HCT116 (cell line): ENCODE measurements around the gene OBSCN. TPM values are rescaled to one million over a fixed set of nuclear protein-coding genes. Genes with fewer than 3 reads are reported as not detected.

Source experiments
- ATAC-seq: fragments of 200-7000 bp; cut with Tn5 transposase; 2 replicates; pipeline ENCODE4 v1.9.1; 2020; ENCODE audit warnings: mild to moderate bottlenecking, moderate library complexity
- BruUV-seq: library from RNA; stranded (reverse); fragments of 400-500 nt; replicated peaks from 2 replicates; lab custom pipeline; 2021; lab: Mats Ljungman, UMichigan
- CTCF ChIA-PET: fragments of 300-600 bp; sonication (Branson Sonifier 250); formaldehyde crosslinking; loops from one replicate; lab custom pipeline; 2021; ENCODE audit warnings: antibody characterized with exemption; lab: Charles Lee
- POLR2A ChIA-PET: fragments of 300-600, 350-600 bp; sonication (Branson Sonifier 250); formaldehyde crosslinking; loops from one replicate; lab custom pipeline; 2021; ENCODE audit warnings: antibody characterized with exemption; lab: Charles Lee
- RAD21 ChIA-PET, 2 experiments: fragments of 300-600 bp; sonication (Branson Sonifier 250); formaldehyde crosslinking; loops; one replicate each; lab custom pipeline; 2023; ENCODE audit warnings: low total read pairs in 2 of 2; ENCODE audit not compliant: uncharacterized antibody in 2 of 2, unreplicated experiment in 2 of 2, low non-redundant PET in 1 of 2; lab: Charles Lee
- DNase-seq: peaks from one replicate; pipeline ENCODE4 v3.0.0-alpha.2; 2010; ENCODE audit warnings: low read depth, low spot score
- H2AFZ ChIP-seq: fragments of 200-600 bp; shearing (Covaris generic), sonication (generic); 2 replicates; pipeline ENCODE4 v1.6.1; 2017; ENCODE audit warnings: low read depth, mixed run types, mixed read lengths, antibody characterized with exemption, low read length; ENCODE audit not compliant: poor library complexity, severe bottlenecking
- H3K27ac ChIP-seq: 2 replicates; pipeline ENCODE4 v1.5.1; 2012; ENCODE audit warnings: low read depth, low read length
- H3K27me3 ChIP-seq: fragments of 200-600 bp; sonication (generic); 2 replicates; pipeline ENCODE4 v1.6.1; 2016; ENCODE audit warnings: mixed run types, low read length, mixed read lengths; ENCODE audit not compliant: insufficient read depth
- H3K36me3 ChIP-seq, 2 experiments: fragments of 200-500 bp in 1 of 2; fragments of 200-600 bp in 1 of 2; sonication (Bioruptor generic) in 1 of 2; sonication (generic) in 1 of 2; 2 replicates each; pipeline versions ENCODE4 v1.5.1 to v1.6.1; 2014 to 2016; ENCODE audit warnings: low read length in 2 of 2, inconsistent platforms in 1 of 2, mixed read lengths in 1 of 2, mixed run types in 1 of 2; ENCODE audit not compliant: insufficient read depth in 2 of 2, control insufficient read depth in 1 of 2
- H3K4me1 ChIP-seq, 2 experiments: fragments of 200-600 bp in 1 of 2; sonication (generic) in 1 of 2; 2 replicates each; pipeline versions ENCODE4 v1.5.1 to v1.6.1; 2012 to 2017; ENCODE audit warnings: low read length in 2 of 2, inconsistent platforms in 1 of 2, mild to moderate bottlenecking in 1 of 2, mixed read lengths in 1 of 2, mixed run types in 1 of 2, moderate library complexity in 1 of 2; ENCODE audit not compliant: insufficient read depth in 2 of 2, control insufficient read depth in 1 of 2
- H3K4me2 ChIP-seq: fragments of 200-600 bp; sonication (generic); 2 replicates; pipeline ENCODE4 v1.6.1; 2017; ENCODE audit warnings: mixed run types, low read length, mixed read lengths
- H3K4me3 ChIP-seq, 2 experiments: fragments of 200-600 bp in 1 of 2; sonication (generic) in 1 of 2; replicated peaks in 1 of 2; 2 replicates each; pipeline ENCODE4 v1.5.1; 2011 to 2016; ENCODE audit warnings: low read length in 2 of 2, control low read depth in 1 of 2, low read depth in 1 of 2, mild to moderate bottlenecking in 1 of 2, mixed read lengths in 1 of 2, mixed run types in 1 of 2
- H3K79me2 ChIP-seq: fragments of 200-600 bp; sonication (generic); 2 replicates; pipeline ENCODE4 v1.6.1; 2017; ENCODE audit warnings: mild to moderate bottlenecking, mixed run types, low read length, moderate library complexity, mixed read lengths; ENCODE audit not compliant: insufficient read depth
- H3K9ac ChIP-seq: fragments of 200-600 bp; sonication (generic); 2 replicates; pipeline ENCODE4 v1.6.1; 2016; ENCODE audit warnings: low read length, mixed read lengths
- H3K9me2 ChIP-seq: fragments of 200-600 bp; sonication (generic), shearing (Covaris generic); 2 replicates; pipeline ENCODE4 v1.6.1; 2017; ENCODE audit warnings: mixed run types, mild to moderate bottlenecking, moderate library complexity; ENCODE audit not compliant: insufficient read depth
- H3K9me3 ChIP-seq, 2 experiments: fragments of 200-500 bp in 1 of 2; fragments of 200-600 bp in 1 of 2; sonication (Bioruptor generic) in 1 of 2; sonication (generic) in 1 of 2; 2 replicates each; pipeline ENCODE4 v1.6.1; 2014 to 2017; ENCODE audit warnings: low read length in 2 of 2, mixed read lengths in 2 of 2, inconsistent platforms in 1 of 2, low read depth in 1 of 2, mild to moderate bottlenecking in 1 of 2, mixed run types in 1 of 2, moderate library complexity in 1 of 2; ENCODE audit not compliant: control insufficient read depth in 1 of 2, insufficient read depth in 1 of 2
- H4K20me1 ChIP-seq: fragments of 200-600 bp; sonication (generic), shearing (Covaris generic); 2 replicates; pipeline ENCODE4 v1.6.1; 2017; ENCODE audit warnings: mixed run types, mild to moderate bottlenecking, moderate library complexity; ENCODE audit not compliant: insufficient read depth
- POLR2AphosphoS5 ChIP-seq: IDR thresholded peaks from 2 replicates; pipeline ENCODE4 v1.6.1; 2011; ENCODE audit warnings: mild to moderate bottlenecking, low read depth, low read length, moderate library complexity
- REST ChIP-seq: IDR thresholded peaks from 2 replicates; pipeline ENCODE4 v1.6.1; 2012; ENCODE audit warnings: low read depth
- SP1 ChIP-seq: IDR thresholded peaks from 2 replicates; pipeline ENCODE4 v1.6.1; 2012; ENCODE audit warnings: low read depth
- TCF7L2 ChIP-seq: IDR thresholded peaks from 2 replicates; pipeline ENCODE4 v1.7.0; 2011; ENCODE audit warnings: borderline replicate concordance, inconsistent platforms; ENCODE audit not compliant: insufficient read depth, insufficient read length; ENCODE audit errors: extremely low read depth
- YY1 ChIP-seq: IDR thresholded peaks from 2 replicates; pipeline ENCODE4 v1.6.1; 2011; ENCODE audit warnings: low read length, low read depth, moderate library complexity, mild to moderate bottlenecking; ENCODE audit not compliant: insufficient replicate concordance; ENCODE audit errors: extremely low read depth
- ZFX ChIP-seq: fragments of 450-650 bp; IDR thresholded peaks from 2 replicates; pipeline ENCODE4 v1.6.1; 2017
- ZNF274 ChIP-seq: fragments of 200-500 bp; sonication (Bioruptor generic); IDR thresholded peaks from 2 replicates; pipeline ENCODE4 v1.6.1; 2014; ENCODE audit warnings: mild to moderate bottlenecking, low read depth, low read length, inconsistent platforms
- intact Hi-C: fragments of 100-400 bp; cut with micrococcal nuclease; formaldehyde crosslinking; loops from 2 replicates; pipeline ENCODE4 v1.10.0; 2022
- total RNA-seq: library from RNA; stranded (reverse); gene quantifications from one replicate; pipeline ENCODE4 v1.2.1, GENCODE V29; 2021; ENCODE audit not compliant: unreplicated experiment
- TF ChIP-seq, protein P1 (sequence below): IDR thresholded peaks from 2 replicates; pipeline ENCODE4 v1.6.1; 2012

OBSCN gene
- total RNA-seq, 1 experiment from 2014 or later = 16.6 TPM

GRCh38 chr1:228333739-228334115, 125.9 kb downstream of the OBSCN start (continued):
- TF ChIP-seq REST (no peak), POLR2AphosphoS5 (no peak), YY1 (no peak), TCF7L2 (no peak), SP1 (no peak), ZNF274 (no peak)
- TF ChIP-seq, protein P1, sequence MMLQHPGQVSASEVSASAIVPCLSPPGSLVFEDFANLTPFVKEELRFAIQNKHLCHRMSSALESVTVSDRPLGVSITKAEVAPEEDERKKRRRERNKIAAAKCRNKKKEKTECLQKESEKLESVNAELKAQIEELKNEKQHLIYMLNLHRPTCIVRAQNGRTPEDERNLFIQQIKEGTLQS = no peak

- Histone ChIP-seq H3K4me1 (no peaks in the 10 kb centered on the region), H3K9ac (no peak overlapping the region)
- intact Hi-C loops = no loop called here
- TF ChIP-seq ZFX (no peak), POLR2AphosphoS5 (no peak)
- TF ChIP-seq, all 23 proteins: peak for 0
- H2AFZ ChIP-seq = no peak overlapping the region
- POLR2A ChIA-PET = no interaction called here
- no TSS peak for BruUV-seq
- H3K9me2 ChIP-seq = no peaks in the 10 kb centered on the region
- H3K27me3 ChIP-seq = no peaks in the 10 kb centered on the region
- CTCF ChIA-PET = no interaction called here
- ATAC-seq (no peak), DNase-seq (no peak)
- RAD21 ChIA-PET = no interaction called here
- no peaks in the 10 kb centered on the region; a peak in 1 of 4 replicates for H3K36me3 ChIP-seq
- no peaks in the 10 kb centered on the region for H4K20me1 ChIP-seq
- H3K4me2 ChIP-seq = no peak overlapping the region
- H3K27ac ChIP-seq = no peak overlapping the region
- H3K4me3 ChIP-seq = no peak overlapping the region
- no peaks in the 10 kb centered on the region for H3K9me3 ChIP-seq
- no peaks in the 10 kb centered on the region for H3K79me2 ChIP-seq
Observed at GRCh38 chr1:228334226-228334935, 126.5 kb downstream of the OBSCN start.
